Suprapubic skin (tissue), 4 donors: Measurements from ENCODE around the gene ZNF641. TPM values are rescaled to one million over a fixed set of nuclear protein-coding genes. Genes with fewer than 3 reads are reported as not detected.
A peak's percentile ranks its signal among the peaks of the same experiment; 100 is the strongest.

Source experiments
- DNase-seq, 2 donors: peaks; one replicate each; pipeline ENCODE4 v3.0.0-alpha.2; 2019; ENCODE audit warnings: low spot score in 2 of 2
- H3K27ac ChIP-seq: fragments of 200-600 bp; sonication (generic); one replicate; pipeline ENCODE4 v1.5.1; 2019
- H3K27me3 ChIP-seq: fragments of 200-600 bp; sonication (generic); one replicate; pipeline ENCODE4 v1.5.1; 2019
- H3K36me3 ChIP-seq: fragments of 200-600 bp; sonication (generic); one replicate; pipeline ENCODE4 v1.5.1; 2019
- H3K4me1 ChIP-seq: fragments of 200-600 bp; sonication (generic); one replicate; pipeline ENCODE4 v1.5.1; 2019
- H3K4me3 ChIP-seq: fragments of 200-600 bp; sonication (generic); one replicate; pipeline ENCODE4 v1.5.1; 2019; ENCODE audit warnings: mild to moderate bottlenecking
- H3K9me3 ChIP-seq: fragments of 200-600 bp; sonication (generic); one replicate; pipeline ENCODE4 v1.5.1; 2019
- CTCF ChIP-seq, 2 donors: fragments of 200-600 bp in 1 of 2; fragments of 450-650 bp in 1 of 2; sonication (generic) in 1 of 2; IDR thresholded peaks; one replicate each; pipeline ENCODE4 v1.5.1; 2016 to 2019; ENCODE audit warnings: antibody characterized with exemption in 2 of 2, mild to moderate bottlenecking in 1 of 2, moderate library complexity in 1 of 2
- EP300 ChIP-seq: sonication (generic); formaldehyde crosslinking; IDR thresholded peaks from one replicate; pipeline ENCODE4 v1.6.1; 2017; ENCODE audit warnings: antibody characterized with exemption
- POLR2A ChIP-seq, 2 donors: fragments of 450-650 bp; IDR thresholded peaks; one replicate each; pipeline ENCODE4 v1.6.1; 2017; ENCODE audit warnings: antibody characterized with exemption in 2 of 2, mild to moderate bottlenecking in 2 of 2, moderate library complexity in 2 of 2
- POLR2AphosphoS5 ChIP-seq, 3 donors: sonication (generic); formaldehyde crosslinking; IDR thresholded peaks; one replicate each; pipeline ENCODE4 v1.6.1; 2017; ENCODE audit warnings: antibody characterized with exemption in 3 of 3
- WGBS: methylation state at CpG from one replicate; pipeline ENCODE4 v1.1.5; 2018; 5-methylcytosine and 5-hydroxymethylcytosine counted together
- total RNA-seq, 4 donors: library from RNA; depleted of rRNA; stranded (reverse); fragments of >200 nt; gene quantifications; one replicate each; pipeline ENCODE4 v1.1.0, GENCODE V29; 2016

Gene ZNF641
- total RNA-seq, 4 donors from 2014 or later = 10.2 to 15.4 (median 13.2) TPM

- no peaks in the 10 kb centered on the region for H3K9me3 ChIP-seq
These were observed 49.9 kb downstream of the ZNF641 start for GRCh38 chr12:48300774-48301173.

GRCh38 chr12:48296586-48297282 is 54.0 kb downstream of the ZNF641 start:
- 5% methylated on average over 29 of the region's 30 CpGs for WGBS
- H3K9me3 ChIP-seq = no peaks in the 10 kb centered on the region
- no peaks in the 10 kb centered on the region for H3K36me3 ChIP-seq
- no peak for TF ChIP-seq POLR2A (IDR thresholded peaks at IDR 0.05)
- no peak for TF ChIP-seq CTCF (IDR thresholded peaks at IDR 0.05)
- TF ChIP-seq EP300 = no peak
- no peak for TF ChIP-seq POLR2AphosphoS5 (IDR thresholded peaks at IDR 0.05)
- H3K27ac ChIP-seq = no peak overlapping the region
- peak; percentile 65 to 78 for DNase-seq
- H3K27me3 ChIP-seq = no peaks in the 10 kb centered on the region
- peaks cover 13% of the 10 kb centered on the region for H3K4me1 ChIP-seq
- peak overlapping the region; percentile 54 for H3K4me3 ChIP-seq

More at GRCh38 chr12:48300774-48301173, 49.9 kb downstream of the ZNF641 start:
- DNase-seq = no peak
- Histone ChIP-seq H3K27me3 (no peaks in the 10 kb centered on the region), H3K4me3 (no peak overlapping the region), H3K36me3 (no peaks in the 10 kb centered on the region), H3K4me1 (peaks cover 13% of the 10 kb centered on the region), H3K27ac (no peak overlapping the region)
- 86% methylated on average over 1 of the region's 1 CpG for WGBS
- TF ChIP-seq POLR2AphosphoS5 (IDR thresholded peaks at IDR 0.05) (no peak), CTCF (IDR thresholded peaks at IDR 0.05) (no peak), EP300 (no peak), POLR2A (IDR thresholded peaks at IDR 0.05) (no peak)

GRCh38 chr12:48292040-48292439 is 58.7 kb downstream of the ZNF641 start:
- Histone ChIP-seq H3K4me3 (no peak overlapping the region), H3K4me1 (peaks cover 11% of the 10 kb centered on the region), H3K9me3 (no peaks in the 10 kb centered on the region), H3K27ac (no peak overlapping the region), H3K36me3 (no peaks in the 10 kb centered on the region), H3K27me3 (peaks cover 6% of the 10 kb centered on the region)
- no peak for DNase-seq
- 54% methylated on average over 2 of the region's 2 CpGs for WGBS
- TF ChIP-seq CTCF (IDR thresholded peaks at IDR 0.05) (no peak), EP300 (no peak), POLR2AphosphoS5 (IDR thresholded peaks at IDR 0.05) (no peak), POLR2A (IDR thresholded peaks at IDR 0.05) (no peak)

- H3K36me3 ChIP-seq = no peaks in the 10 kb centered on the region
- WGBS = 60% methylated on average over 2 of the region's 2 CpGs
- TF ChIP-seq POLR2A (IDR thresholded peaks at IDR 0.05) = no peak
- TF ChIP-seq POLR2AphosphoS5 (IDR thresholded peaks at IDR 0.05) = no peak
- TF ChIP-seq EP300 = no peak
- no peak for TF ChIP-seq CTCF (IDR thresholded peaks at IDR 0.05)
- H3K4me3 ChIP-seq = no peak overlapping the region
- no peak overlapping the region for H3K27ac ChIP-seq
- peaks cover 6% of the 10 kb centered on the region for H3K27me3 ChIP-seq
- no peaks in the 10 kb centered on the region for H3K9me3 ChIP-seq
- no peak for DNase-seq
- H3K4me1 ChIP-seq = peaks cover 5% of the 10 kb centered on the region
These were observed 59.2 kb downstream of the ZNF641 start for GRCh38 chr12:48291511-48291910.

GRCh38 chr12:48288387-48289268 is 62.1 kb downstream of the ZNF641 start:
- Histone ChIP-seq H3K27me3 (peaks cover 6% of the 10 kb centered on the region), H3K27ac (no peak overlapping the region), H3K9me3 (no peaks in the 10 kb centered on the region), H3K36me3 (no peaks in the 10 kb centered on the region), H3K4me3 (no peak overlapping the region), H3K4me1 (no peaks in the 10 kb centered on the region)
- 60% methylated on average over 6 of the region's 6 CpGs for WGBS
- DNase-seq = no peak
- TF ChIP-seq EP300 (no peak), POLR2A (IDR thresholded peaks at IDR 0.05) (no peak), CTCF (IDR thresholded peaks at IDR 0.05) (no peak), POLR2AphosphoS5 (IDR thresholded peaks at IDR 0.05) (no peak)
